Fibroblast of the aortic adventitia (primary cell): ENCODE results near the gene SCO1. TPM values are rescaled to one million over a fixed set of nuclear protein-coding genes. Genes with fewer than 3 reads are reported as not detected.
"Not testable (repeated sequence)": the region's sequence is repeated elsewhere in the genome, so short reads cannot be mapped to it uniquely, and the experiment has no call there.

Experiments used
- DNase-seq: peaks from one replicate; pipeline ENCODE4 v3.0.0-alpha.2; 2010; ENCODE audit warnings: low read depth
- H3K4me3 ChIP-seq: 2 replicates; pipeline ENCODE4 v1.5.1; 2011; ENCODE audit warnings: low read depth, mild to moderate bottlenecking, control low read depth, low read length, moderate library complexity
- CTCF ChIP-seq: IDR thresholded peaks from 2 replicates; pipeline ENCODE4 v1.5.1; 2011; ENCODE audit warnings: mild to moderate bottlenecking, low read length, control low read depth, inconsistent platforms; ENCODE audit not compliant: insufficient read depth
- total RNA-seq: library from RNA; depleted of rRNA; stranded (reverse); fragments of >200 nt; gene quantifications from 2 replicates; pipeline ENCODE4 v1.2.3, GENCODE V29; 2012; ENCODE audit warnings: low replicate concordance

The SCO1 gene
- total RNA-seq, 1 donor = 22.1 TPM

GRCh38 chr17:10739386-10739785, 42.1 kb upstream of the SCO1 start:
- no peak overlapping the region for H3K4me3 ChIP-seq
- DNase-seq = no peak
- no peak for TF ChIP-seq CTCF

DNA sequence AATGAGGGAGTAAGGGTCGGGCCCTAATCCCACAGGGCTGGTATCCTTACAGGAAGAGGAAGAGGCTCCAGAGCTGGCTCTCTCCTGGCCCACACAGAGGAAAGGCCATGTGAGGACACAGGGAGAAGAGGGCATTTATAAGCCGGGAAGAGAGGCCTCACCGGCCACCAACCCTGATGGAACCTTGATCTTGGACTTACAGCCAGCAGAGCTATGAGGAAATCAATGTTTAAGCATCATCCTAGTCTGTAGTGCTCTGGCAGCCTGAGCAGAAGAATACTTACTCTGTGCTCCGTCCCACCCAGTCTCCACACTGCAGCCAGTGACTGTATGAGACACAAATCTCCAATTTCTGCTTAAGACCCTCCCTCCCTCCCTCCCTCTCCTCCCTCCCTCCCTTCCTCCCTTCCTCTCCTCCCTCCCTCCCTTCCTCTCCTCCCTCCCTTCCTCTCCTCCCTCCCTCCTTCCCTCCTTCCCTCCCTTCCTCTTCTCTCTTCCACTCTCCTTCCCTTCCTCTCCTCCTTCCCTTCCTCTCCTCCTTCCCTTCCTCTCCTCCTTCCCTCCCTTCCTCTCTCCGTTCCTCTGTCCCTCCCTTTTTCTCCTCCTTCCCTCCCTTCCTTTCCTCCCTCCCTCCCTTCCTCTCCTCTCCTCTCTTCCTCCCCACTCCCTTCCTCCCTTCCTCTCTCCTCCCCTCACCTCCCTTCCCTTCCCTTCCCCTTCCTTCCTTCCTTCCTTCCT, 41.4 kb upstream of the SCO1 start:
- H3K4me3 ChIP-seq = no peak overlapping the region
- TF ChIP-seq CTCF = no peak
- peak; percentile 17 for DNase-seq

DNA sequence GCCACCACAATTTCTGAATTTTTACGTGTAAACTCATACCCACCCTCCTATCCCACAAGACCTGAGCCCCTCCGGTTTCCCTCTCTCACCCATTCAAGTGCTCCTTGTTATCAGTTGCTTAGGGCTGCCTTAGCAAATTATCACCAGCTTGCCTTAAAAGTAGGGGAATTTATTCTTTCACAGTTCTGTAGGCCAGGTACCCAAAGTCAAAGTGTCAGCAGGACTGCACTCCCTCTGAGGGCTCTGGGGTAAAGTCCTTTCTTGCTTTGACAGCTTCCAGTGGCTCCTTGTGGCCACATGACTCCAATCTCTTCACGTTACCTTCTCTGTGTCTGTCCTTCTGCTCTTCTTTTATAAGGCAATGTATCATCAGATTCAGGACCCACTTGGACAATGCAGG, 40.4 kb upstream of the SCO1 start:
- no peak overlapping the region for H3K4me3 ChIP-seq
- TF ChIP-seq CTCF = no peak
- DNase-seq = no peak

- no peak overlapping the region for H3K4me3 ChIP-seq
- DNase-seq = peak; percentile 73
- peak; percentile 86 for TF ChIP-seq CTCF
Measured at GRCh38 chr17:10737168-10737622, 39.9 kb upstream of the SCO1 start.

GRCh38 chr17:10735821-10736220, 38.5 kb upstream of the SCO1 start:
- DNase-seq = no peak

GRCh38 chr17:10735251-10735650, 37.9 kb upstream of the SCO1 start:
- no peak overlapping the region for H3K4me3 ChIP-seq
- DNase-seq = no peak
- TF ChIP-seq CTCF = no peak

More at GRCh38 chr17:10735821-10736220, 38.5 kb upstream of the SCO1 start:
- no peak overlapping the region for H3K4me3 ChIP-seq
- TF ChIP-seq CTCF = no peak

- no peak for DNase-seq
- no peak overlapping the region for H3K4me3 ChIP-seq
- no peak for TF ChIP-seq CTCF
Measured at GRCh38 chr17:10733666-10734065, 36.3 kb upstream of the SCO1 start.

DNA sequence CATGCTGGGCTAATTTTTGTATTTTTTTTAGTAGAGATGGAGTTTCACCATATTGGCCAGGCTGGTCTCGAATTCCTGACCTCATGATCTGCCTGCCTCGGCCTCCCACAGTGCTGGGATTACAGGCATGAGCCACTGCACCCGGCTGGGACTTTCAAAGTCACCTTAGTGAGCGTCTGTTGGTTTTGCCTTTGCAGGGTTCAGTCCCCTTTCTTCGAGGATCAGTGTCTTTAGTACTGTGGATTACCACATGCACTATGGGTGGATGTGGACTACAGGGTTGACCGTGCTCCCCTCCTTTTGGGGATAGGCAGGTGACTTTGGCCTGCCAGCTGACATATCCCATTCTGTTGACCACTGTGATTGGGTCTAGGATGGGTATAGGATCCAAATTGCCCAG, 34.8 kb upstream of the SCO1 start:
- H3K4me3 ChIP-seq, DNase-seq: not testable (repeated sequence)
